CD14-positive monocyte (primary cell): Measurements from ENCODE around the gene ANGEL2. TPM values are rescaled to one million over a fixed set of nuclear protein-coding genes. Genes with fewer than 3 reads are reported as not detected.

Experiments used
- DNase-seq, 3 donors: peaks; one replicate each; pipeline ENCODE4 v3.0.0-alpha.2; 2011 to 2022
- H2AFZ ChIP-seq: 2 replicates; pipeline ENCODE4 v1.6.0; 2012; ENCODE audit warnings: mild to moderate bottlenecking, low read depth, low read length, inconsistent platforms; ENCODE audit not compliant: insufficient read depth, poor library complexity, severe bottlenecking
- H3K27ac ChIP-seq, 2 donors: 1 replicate in 1 of 2; 2 replicates in 1 of 2; pipeline ENCODE4 v1.5.1; 2012 to 2013; ENCODE audit warnings: low read length in 2 of 2, control low read depth in 1 of 2, inconsistent platforms in 1 of 2, low read depth in 1 of 2, mild to moderate bottlenecking in 1 of 2
- H3K27me3 ChIP-seq, 2 donors: one replicate each; pipeline versions ENCODE4 v1.6.0 to v1.6.1; 2011 to 2013; ENCODE audit warnings: low read length in 2 of 2; ENCODE audit not compliant: control insufficient read depth in 2 of 2, insufficient read depth in 2 of 2
- H3K36me3 ChIP-seq, 2 donors: replicated peaks in 1 of 2; 1 replicate in 1 of 2; 2 replicates in 1 of 2; pipeline versions ENCODE4 v1.5.1 to v1.6.1; 2012 to 2013; ENCODE audit warnings: low read length in 2 of 2, control low read depth in 1 of 2, inconsistent platforms in 1 of 2, mild to moderate bottlenecking in 1 of 2; ENCODE audit not compliant: insufficient read depth in 2 of 2, control insufficient read depth in 1 of 2
- H3K4me1 ChIP-seq, 2 donors: 1 replicate in 1 of 2; 2 replicates in 1 of 2; pipeline versions ENCODE4 v1.5.1 to v1.6.1; 2012 to 2013; ENCODE audit warnings: low read length in 2 of 2, control low read depth in 1 of 2, inconsistent platforms in 1 of 2, mild to moderate bottlenecking in 1 of 2, moderate library complexity in 1 of 2; ENCODE audit not compliant: insufficient read depth in 2 of 2, control insufficient read depth in 1 of 2
- H3K4me2 ChIP-seq: replicated peaks from 2 replicates; pipeline ENCODE3; 2012; ENCODE audit warnings: low read length, moderate library complexity, mild to moderate bottlenecking; ENCODE audit not compliant: poor library complexity, severe bottlenecking; ENCODE audit errors: extremely low read depth
- H3K4me3 ChIP-seq, 3 experiments: fragments of 200-600 bp in 1 of 3; sonication (generic) in 1 of 3; replicated peaks in 1 of 3; 1 replicate in 2 of 3; 2 replicates in 1 of 3; pipeline ENCODE4 v1.5.1; 2011 to 2013; ENCODE audit warnings: low read length in 3 of 3, mild to moderate bottlenecking in 3 of 3, control low read depth in 2 of 3, low read depth in 2 of 3, inconsistent platforms in 1 of 3, moderate library complexity in 1 of 3
- H3K79me2 ChIP-seq: 2 replicates; pipeline ENCODE4 v1.6.0; 2012; ENCODE audit warnings: mild to moderate bottlenecking, control low read depth, inconsistent platforms, low read length, moderate library complexity; ENCODE audit not compliant: insufficient read depth
- H3K9ac ChIP-seq: 2 replicates; pipeline ENCODE4 v1.6.0; 2017; ENCODE audit warnings: low read length, mild to moderate bottlenecking; ENCODE audit not compliant: insufficient read depth, poor library complexity, severe bottlenecking
- H3K9me3 ChIP-seq, 2 donors: replicated peaks in 1 of 2; 1 replicate in 1 of 2; 2 replicates in 1 of 2; pipeline versions ENCODE4 v1.5.1 to v1.6.1; 2012 to 2013; ENCODE audit warnings: low read length in 2 of 2, control low read depth in 1 of 2; ENCODE audit not compliant: control insufficient read depth in 1 of 2, insufficient read depth in 1 of 2
- H4K20me1 ChIP-seq: 2 replicates; pipeline ENCODE4 v1.6.0; 2012; ENCODE audit warnings: mild to moderate bottlenecking, low read length, control low read depth, moderate library complexity; ENCODE audit not compliant: insufficient read depth
- H3K27ac Mint-ChIP-seq, 7 donors: one replicate each; pipeline ENCODE4 v1.8.0; 2020; ENCODE audit warnings: mild to moderate bottlenecking in 7 of 7, mixed read lengths in 7 of 7, moderate library complexity in 6 of 7, inconsistent platforms in 2 of 7
- H3K27me3 Mint-ChIP-seq, 3 donors: one replicate each; pipeline ENCODE4 v1.8.0; 2021 to 2022; ENCODE audit warnings: low read depth in 3 of 3, mild to moderate bottlenecking in 3 of 3, mixed read lengths in 3 of 3, moderate library complexity in 3 of 3, inconsistent platforms in 1 of 3
- H3K36me3 Mint-ChIP-seq, 2 donors: one replicate each; pipeline ENCODE4 v1.8.0; 2020; ENCODE audit warnings: mixed read lengths in 2 of 2, inconsistent platforms in 1 of 2, mild to moderate bottlenecking in 1 of 2
- H3K4me1 Mint-ChIP-seq: one replicate; pipeline ENCODE4 v1.8.0; 2020; ENCODE audit warnings: mild to moderate bottlenecking, mixed read lengths
- H3K4me3 Mint-ChIP-seq, 2 donors: one replicate each; pipeline ENCODE4 v1.8.0; 2020; ENCODE audit warnings: mild to moderate bottlenecking in 2 of 2, mixed read lengths in 2 of 2, moderate library complexity in 1 of 2
- H3K9me3 Mint-ChIP-seq, 7 donors: one replicate each; pipeline ENCODE4 v1.8.0; 2020 to 2022; ENCODE audit warnings: mixed read lengths in 7 of 7, mild to moderate bottlenecking in 6 of 7, moderate library complexity in 6 of 7, inconsistent platforms in 2 of 7
- WGBS: methylation state at CpG from one replicate; pipeline ENCODE4 v1.1.5; 2013; ENCODE audit warnings: missing lambda C conversion rate; ENCODE audit not compliant: insufficient coverage; 5-methylcytosine and 5-hydroxymethylcytosine counted together
- intact Hi-C, 2 donors: fragments of 100-400 bp; cut with micrococcal nuclease; formaldehyde crosslinking; loops; one replicate each; pipeline versions ENCODE4 v1.15.0 to v1.15.1; 2023
- polyA plus RNA-seq, 3 donors: library from polyadenylated mRNA; depleted of rRNA in 1 of 3; unstranded in 2 of 3; stranded (reverse) in 1 of 3; fragments of 300-500 nt in 2 of 3; fragments of >200 nt in 1 of 3; fragmentation: Illumina TruSeq in 2 of 3; gene quantifications; 1 replicate in 2 of 3; 2 replicates in 1 of 3; pipeline ENCODE4 v1.2.3, GENCODE V29; 2012 to 2021
- TF ChIP-seq, protein P1 (sequence below): fragments of 200-600 bp; IDR thresholded peaks from one replicate; pipeline ENCODE4 v1.8.0; 2022; ENCODE audit warnings: antibody characterized with exemption, mild to moderate bottlenecking

The ANGEL2 gene
- polyA plus RNA-seq, 3 donors = 17.5 to 29.0 (median 18.3) TPM

DNA sequence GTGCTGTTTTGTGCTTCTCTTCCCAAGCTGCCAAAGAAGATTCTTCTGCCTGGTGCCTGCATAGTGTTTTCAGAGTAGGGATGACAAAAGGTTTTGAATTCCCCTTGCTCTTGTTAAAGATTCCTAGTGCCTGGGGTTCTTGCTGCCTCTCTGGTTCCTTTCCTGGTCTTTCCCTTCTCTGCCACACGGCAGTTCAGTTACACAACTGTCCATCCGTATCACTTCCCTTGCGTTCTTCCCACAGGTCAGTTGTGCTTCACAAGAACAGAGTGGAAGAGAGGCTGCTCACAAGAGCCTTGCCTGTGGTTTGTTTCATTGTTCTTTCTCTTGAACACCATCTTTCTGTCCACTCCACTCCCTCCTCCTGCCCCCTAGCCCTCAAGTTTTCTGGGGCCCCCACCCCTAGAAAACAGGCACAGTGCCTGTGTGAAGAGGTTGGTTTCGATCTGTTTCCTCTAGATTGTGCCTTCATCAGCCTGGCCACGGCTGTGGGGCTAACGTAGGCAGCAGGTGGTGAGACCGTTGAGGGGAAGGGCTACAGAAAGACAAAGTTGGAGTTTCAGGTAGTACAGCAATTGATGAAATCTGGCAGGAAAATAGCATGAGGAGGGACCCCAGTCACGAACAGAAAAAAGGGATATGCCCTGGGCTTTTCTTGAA lies 59.6 kb downstream of the ANGEL2 start:
- H3K4me1 ChIP-seq = peaks cover 5 to 10% of the 10 kb centered on the region in 2 donors
- peak overlapping the region; percentile 33 for H3K4me2 ChIP-seq
- H2AFZ ChIP-seq = peak overlapping the region; percentile 71
- H3K4me1 Mint-ChIP-seq = peaks cover 8% of the 10 kb centered on the region
- H3K27ac ChIP-seq = no peak overlapping the region
- peaks cover under 1 to 3% of the 10 kb centered on the region in 2 donors for H3K36me3 Mint-ChIP-seq
- peak overlapping the region in 1 of 7 donors; percentile 70 for H3K27ac Mint-ChIP-seq
- no peaks in the 10 kb centered on the region for H4K20me1 ChIP-seq
- H3K79me2 ChIP-seq = no peaks in the 10 kb centered on the region
- intact Hi-C loops = no loop called here
- H3K27me3 Mint-ChIP-seq = peaks cover 25 to 30% (median 28%) of the 10 kb centered on the region in 3 donors
- no peak overlapping the region for H3K9ac ChIP-seq
- peaks cover 13 to 20% of the 10 kb centered on the region in 2 donors for H3K27me3 ChIP-seq
- WGBS = 11% methylated on average over 5 of the region's 8 CpGs
- DNase-seq = no peak
- peak overlapping the region; percentile 49 to 75 for H3K4me3 Mint-ChIP-seq
- no peaks in the 10 kb centered on the region for H3K36me3 ChIP-seq
- TF ChIP-seq, protein P1, sequence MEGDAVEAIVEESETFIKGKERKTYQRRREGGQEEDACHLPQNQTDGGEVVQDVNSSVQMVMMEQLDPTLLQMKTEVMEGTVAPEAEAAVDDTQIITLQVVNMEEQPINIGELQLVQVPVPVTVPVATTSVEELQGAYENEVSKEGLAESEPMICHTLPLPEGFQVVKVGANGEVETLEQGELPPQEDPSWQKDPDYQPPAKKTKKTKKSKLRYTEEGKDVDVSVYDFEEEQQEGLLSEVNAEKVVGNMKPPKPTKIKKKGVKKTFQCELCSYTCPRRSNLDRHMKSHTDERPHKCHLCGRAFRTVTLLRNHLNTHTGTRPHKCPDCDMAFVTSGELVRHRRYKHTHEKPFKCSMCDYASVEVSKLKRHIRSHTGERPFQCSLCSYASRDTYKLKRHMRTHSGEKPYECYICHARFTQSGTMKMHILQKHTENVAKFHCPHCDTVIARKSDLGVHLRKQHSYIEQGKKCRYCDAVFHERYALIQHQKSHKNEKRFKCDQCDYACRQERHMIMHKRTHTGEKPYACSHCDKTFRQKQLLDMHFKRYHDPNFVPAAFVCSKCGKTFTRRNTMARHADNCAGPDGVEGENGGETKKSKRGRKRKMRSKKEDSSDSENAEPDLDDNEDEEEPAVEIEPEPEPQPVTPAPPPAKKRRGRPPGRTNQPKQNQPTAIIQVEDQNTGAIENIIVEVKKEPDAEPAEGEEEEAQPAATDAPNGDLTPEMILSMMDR = no peak
- no peaks in the 10 kb centered on the region for H3K9me3 ChIP-seq
- peaks cover 0 to 5% (median 0%) of the 10 kb centered on the region in 7 donors for H3K9me3 Mint-ChIP-seq
- H3K4me3 ChIP-seq = peak overlapping the region in 1 of 3 experiments; percentile 31

DNA sequence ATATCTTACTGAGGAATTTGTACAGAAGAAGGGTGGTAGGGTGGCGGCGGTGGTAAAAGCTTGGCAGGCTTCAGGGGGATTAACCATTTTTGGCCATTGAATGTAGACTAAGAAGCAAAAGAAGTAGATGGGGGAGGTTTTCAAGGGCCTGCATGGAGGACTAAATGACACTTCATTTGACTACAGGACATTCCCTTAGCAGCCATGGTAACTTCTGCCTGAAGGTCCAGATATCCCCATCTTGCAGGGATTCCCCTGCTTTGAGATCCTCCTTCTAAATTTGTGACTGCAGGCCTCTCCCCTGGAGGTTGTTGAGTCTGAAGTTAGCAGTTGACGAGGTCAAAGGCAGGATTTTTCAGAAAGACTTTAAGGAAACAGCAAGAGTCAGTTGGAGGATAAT lies 60.6 kb downstream of the ANGEL2 start:
- peaks cover 16% of the 10 kb centered on the region for H3K4me1 Mint-ChIP-seq
- 100% methylated on average over 1 of the region's 3 CpGs for WGBS
- no peaks in the 10 kb centered on the region for H4K20me1 ChIP-seq
- no peak for DNase-seq
- H3K4me1 ChIP-seq = peaks cover 15 to 20% of the 10 kb centered on the region in 2 donors
- H3K27me3 ChIP-seq = peaks cover 20 to 30% of the 10 kb centered on the region in 2 donors
- H3K9ac ChIP-seq = no peak overlapping the region
- H3K4me3 Mint-ChIP-seq = no peak overlapping the region
- TF ChIP-seq, protein P1 = no peak
- H3K4me3 ChIP-seq = no peak overlapping the region
- no peak overlapping the region for H3K27ac Mint-ChIP-seq
- peaks cover 32 to 40% (median 38%) of the 10 kb centered on the region in 3 donors for H3K27me3 Mint-ChIP-seq
- H3K9me3 ChIP-seq = peaks cover 0 to under 1% of the 10 kb centered on the region in 2 donors
- intact Hi-C loops = no loop called here
- H3K9me3 Mint-ChIP-seq = peaks cover 0 to 8% (median 2%) of the 10 kb centered on the region in 7 donors
- no peaks in the 10 kb centered on the region for H3K79me2 ChIP-seq
- no peaks in the 10 kb centered on the region for H3K36me3 ChIP-seq
- H3K4me2 ChIP-seq = no peak overlapping the region
- no peak overlapping the region for H2AFZ ChIP-seq
- peaks cover 3 to 4% of the 10 kb centered on the region in 2 donors for H3K36me3 Mint-ChIP-seq
- H3K27ac ChIP-seq = no peak overlapping the region
